K562 (cell line): ENCODE measurements around the gene RHEBL1. TPM values are rescaled to one million over a fixed set of nuclear protein-coding genes. Genes with fewer than 3 reads are reported as not detected.

Experiments used
- ARID1B ChIP-seq: fragments of 450-650 bp; IDR thresholded peaks from 2 replicates; pipeline ENCODE4 v1.6.1; 2016; ENCODE audit warnings: antibody characterized with exemption, mild to moderate bottlenecking, inconsistent platforms
- ASH1L ChIP-seq: fragments of 450-650 bp; IDR thresholded peaks from 2 replicates; pipeline ENCODE4 v1.6.1; 2018; ENCODE audit warnings: borderline replicate concordance, mild to moderate bottlenecking, low read depth; ENCODE audit not compliant: partially characterized antibody
- BDP1 ChIP-seq: IDR thresholded peaks from 3 replicates; pipeline ENCODE4 v1.6.1; 2011; ENCODE audit not compliant: insufficient read length, insufficient read depth
- BRD4 ChIP-seq: fragments of 200-600 bp; sonication (generic); IDR thresholded peaks from 2 replicates; pipeline ENCODE4 v1.6.1; 2017; ENCODE audit warnings: inconsistent platforms
- CBX8 ChIP-seq: fragments of 200-600 bp; sonication (generic); IDR thresholded peaks from 2 replicates; pipeline ENCODE4 v1.6.1; 2012; ENCODE audit warnings: borderline replicate concordance, mixed run types, low read depth, mild to moderate bottlenecking, moderate library complexity, mixed read lengths, low read length, control low read depth, inconsistent platforms; ENCODE audit not compliant: poor library complexity, severe bottlenecking; ENCODE audit errors: extremely low read depth
- CTCF ChIP-seq, 3 experiments: IDR thresholded peaks in 2 of 3; conservative IDR thresholded peaks in 1 of 3; 2 replicates each; pipeline ENCODE4 v1.5.1; 2011 to 2012; ENCODE audit warnings: low read length in 3 of 3, mild to moderate bottlenecking in 3 of 3, control low read depth in 2 of 3, improper control_type of control experiment in 1 of 3, inconsistent platforms in 1 of 3, low read depth in 1 of 3, mixed read lengths in 1 of 3, moderate library complexity in 1 of 3; ENCODE audit not compliant: insufficient read depth in 2 of 3
- EP400 ChIP-seq: fragments of 450-650 bp; IDR thresholded peaks from 2 replicates; pipeline ENCODE4 v1.6.1; 2017; ENCODE audit warnings: antibody characterized with exemption, mild to moderate bottlenecking, moderate library complexity
- ETS2 ChIP-seq: IDR thresholded peaks from 2 replicates; pipeline ENCODE4 v1.6.1; 2016; ENCODE audit warnings: borderline replicate concordance, missing genetic modification characterization, mild to moderate bottlenecking, moderate library complexity, missing compliant biosample characterization; ENCODE audit not compliant: poor library complexity, severe bottlenecking
- HDAC2 ChIP-seq: fragments of 450-650 bp; IDR thresholded peaks from 2 replicates; pipeline ENCODE4 v1.6.1; 2016; ENCODE audit warnings: mild to moderate bottlenecking
- HDGF ChIP-seq: fragments of 450-650 bp; IDR thresholded peaks from 2 replicates; pipeline ENCODE4 v1.6.1; 2016
- JUND ChIP-seq, 2 experiments: IDR thresholded peaks; 2 replicates in 1 of 2; 3 replicates in 1 of 2; pipeline ENCODE4 v1.6.1; 2011; ENCODE audit warnings: borderline replicate concordance in 2 of 2, low read depth in 2 of 2, low read length in 2 of 2, improper control_type of control experiment in 1 of 2, missing biosample characterization in 1 of 2, missing genetic modification characterization in 1 of 2, missing genetic modification reagents in 1 of 2
- NR1H2 ChIP-seq: sonication (generic); formaldehyde crosslinking; IDR thresholded peaks from 2 replicates; pipeline ENCODE4 v1.4.0; 2020; ENCODE audit warnings: mild to moderate bottlenecking, missing genetic modification reagents
- POLR2B ChIP-seq: fragments of 450-650 bp; IDR thresholded peaks from 2 replicates; pipeline ENCODE4 v1.6.1; 2018; ENCODE audit warnings: low read depth; ENCODE audit not compliant: partially characterized antibody
- RAD21 ChIP-seq, 2 experiments: fragments of 250-450 bp in 1 of 2; fragments of 450-650 bp in 1 of 2; sonication (Bioruptor Pico) in 1 of 2; formaldehyde crosslinking in 1 of 2; IDR thresholded peaks in 1 of 2; conservative IDR thresholded peaks in 1 of 2; 2 replicates each; pipeline versions ENCODE4 v1.4.0 to v1.8.0; 2020 to 2022; ENCODE audit warnings: mild to moderate bottlenecking in 2 of 2, moderate library complexity in 1 of 2
- SMARCE1 ChIP-seq: fragments of 450-650 bp; IDR thresholded peaks from 2 replicates; pipeline ENCODE4 v1.7.1; 2016; ENCODE audit warnings: mild to moderate bottlenecking
- XRCC3 ChIP-seq: fragments of 450-650 bp; IDR thresholded peaks from 2 replicates; pipeline ENCODE4 v1.6.1; 2017; ENCODE audit warnings: mild to moderate bottlenecking, moderate library complexity
- polyA plus RNA-seq, 8 experiments: library from polyadenylated mRNA; depleted of rRNA in 4 of 8; stranded (reverse) in 5 of 8; unstranded in 3 of 8; fragments of >200 nt; fragmentation: Nextera tagmentation in 2 of 8; fragmentation: Illumina TruSeq in 1 of 8; extraction: Ambion mirVana in 2 of 8; extraction: Trizol in 1 of 8; gene quantifications; 2 replicates each; pipeline versions ENCODE4 v1.2.1 to v1.2.3, GENCODE V29; 2011 to 2014; ENCODE audit warnings: inconsistent platforms in 1 of 8, missing spikeins in 1 of 8
- total RNA-seq, 7 experiments: library from RNA; depleted of rRNA in 6 of 7; stranded (reverse); fragments of >200 nt in 6 of 7; fragmentation: Illumina TruSeq in 2 of 7; extraction: Trizol in 2 of 7; gene quantifications; 2 replicates each; pipeline versions ENCODE4 v1.2.1 to v1.2.3, GENCODE V29; 2011 to 2021; ENCODE audit warnings: low replicate concordance in 1 of 7
- TF ChIP-seq, protein P1 (sequence below): fragments of 450-650 bp; formaldehyde crosslinking; IDR thresholded peaks from 2 replicates; pipeline ENCODE4 v1.4.0; 2020; ENCODE audit warnings: mild to moderate bottlenecking, moderate library complexity
- TF ChIP-seq, protein P2 (sequence below): fragments of 450-650 bp; IDR thresholded peaks from 2 replicates; pipeline ENCODE4 v1.6.1; 2016; ENCODE audit warnings: antibody characterized with exemption

The RHEBL1 gene
- total and polyA plus RNA-seq, 9 of the 15 experiments (the other 6 are each of a cell fraction or from before 2014, with no cell fraction given) = 4.3 to 36.1 (median 8.2) TPM

DNA sequence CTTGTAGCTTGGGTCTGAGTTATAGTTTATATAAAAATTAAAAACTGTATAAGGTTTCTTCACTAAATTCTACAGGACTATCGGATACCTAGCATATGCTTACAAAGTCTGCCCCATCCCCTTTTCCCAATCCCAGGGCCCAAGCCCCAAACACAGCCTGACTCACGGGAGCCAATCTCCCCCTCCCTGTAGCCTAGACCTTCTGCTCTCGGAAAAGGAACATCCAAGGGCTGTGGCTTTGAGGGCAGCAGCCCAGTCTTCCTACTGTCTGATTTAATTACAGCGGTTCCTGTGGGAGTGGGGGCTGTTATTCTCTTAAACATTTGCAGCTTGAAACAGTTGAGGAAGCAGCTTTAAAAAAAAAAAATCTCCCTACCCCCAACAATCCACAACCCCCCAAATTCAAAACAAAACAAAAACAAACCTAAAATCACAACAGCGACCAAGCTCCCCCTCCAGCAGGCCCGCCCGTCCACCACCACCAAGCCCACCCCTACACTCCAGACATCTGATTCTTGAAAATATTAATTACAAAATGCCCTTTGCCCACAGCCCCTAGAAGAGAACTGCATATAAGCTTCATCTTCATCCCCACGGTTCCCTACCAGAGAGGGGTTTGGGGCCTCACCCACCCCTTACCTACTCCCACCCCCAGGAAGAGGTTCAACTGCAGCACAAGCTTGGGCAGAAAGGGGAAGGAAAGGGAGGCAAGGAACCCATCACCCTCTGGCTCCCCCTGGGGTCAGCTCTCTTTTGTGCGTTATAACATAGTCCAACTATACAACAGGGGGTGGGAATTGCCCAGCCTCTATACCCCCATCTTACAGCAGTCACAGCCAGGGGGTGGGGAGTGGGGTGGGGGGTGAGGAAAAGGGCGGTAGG is 50.1 kb downstream of the RHEBL1 start (continued):
- TF ChIP-seq ASH1L = no peak
- TF ChIP-seq, protein P1, sequence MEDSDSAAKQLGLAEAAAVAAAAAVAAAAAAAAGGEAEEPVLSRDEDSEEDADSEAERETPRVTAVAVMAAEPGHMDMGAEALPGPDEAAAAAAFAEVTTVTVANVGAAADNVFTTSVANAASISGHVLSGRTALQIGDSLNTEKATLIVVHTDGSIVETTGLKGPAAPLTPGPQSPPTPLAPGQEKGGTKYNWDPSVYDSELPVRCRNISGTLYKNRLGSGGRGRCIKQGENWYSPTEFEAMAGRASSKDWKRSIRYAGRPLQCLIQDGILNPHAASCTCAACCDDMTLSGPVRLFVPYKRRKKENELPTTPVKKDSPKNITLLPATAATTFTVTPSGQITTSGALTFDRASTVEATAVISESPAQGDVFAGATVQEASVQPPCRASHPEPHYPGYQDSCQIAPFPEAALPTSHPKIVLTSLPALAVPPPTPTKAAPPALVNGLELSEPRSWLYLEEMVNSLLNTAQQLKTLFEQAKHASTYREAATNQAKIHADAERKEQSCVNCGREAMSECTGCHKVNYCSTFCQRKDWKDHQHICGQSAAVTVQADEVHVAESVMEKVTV (CRISPR knock-in tag) = no peak
- no peak for TF ChIP-seq BRD4
- peak; percentile 59 for TF ChIP-seq POLR2B
- TF ChIP-seq ETS2 (tag) = no peak
- TF ChIP-seq JUND (IDR thresholded peaks at IDR 0.05; ENCODE audit: borderline replicate concordance, low read depth, low read length) = 0 out of 2 replicates have a peak, but pooled peaks have one; percentile 38
- no peak for TF ChIP-seq JUND (tag; IDR thresholded peaks at IDR 0.05; ENCODE audit: borderline replicate concordance, low read depth, low read length)
- TF ChIP-seq CBX8 = no peak
- 0 out of 2 replicates have a peak, but pooled peaks have one; percentile 15 for TF ChIP-seq ARID1B
- TF ChIP-seq SMARCE1 = peak; percentile 55; the same call in 1 of the 2 replicates
- TF ChIP-seq BDP1 = no peak
- TF ChIP-seq HDGF = peak; percentile 68; the same call in 1 of the 2 replicates
- no peak for TF ChIP-seq NR1H2 (CRISPR knock-in tag)
- TF ChIP-seq RAD21 (CRISPR knock-in tag; conservative IDR thresholded peaks at IDR 0.05 in 1 of 2, IDR thresholded peaks at IDR 0.05 in 1 of 2) = peak in 1 of 2 experiments; percentile 31; a peak in 2 of 4 replicates
- TF ChIP-seq, protein P2, sequence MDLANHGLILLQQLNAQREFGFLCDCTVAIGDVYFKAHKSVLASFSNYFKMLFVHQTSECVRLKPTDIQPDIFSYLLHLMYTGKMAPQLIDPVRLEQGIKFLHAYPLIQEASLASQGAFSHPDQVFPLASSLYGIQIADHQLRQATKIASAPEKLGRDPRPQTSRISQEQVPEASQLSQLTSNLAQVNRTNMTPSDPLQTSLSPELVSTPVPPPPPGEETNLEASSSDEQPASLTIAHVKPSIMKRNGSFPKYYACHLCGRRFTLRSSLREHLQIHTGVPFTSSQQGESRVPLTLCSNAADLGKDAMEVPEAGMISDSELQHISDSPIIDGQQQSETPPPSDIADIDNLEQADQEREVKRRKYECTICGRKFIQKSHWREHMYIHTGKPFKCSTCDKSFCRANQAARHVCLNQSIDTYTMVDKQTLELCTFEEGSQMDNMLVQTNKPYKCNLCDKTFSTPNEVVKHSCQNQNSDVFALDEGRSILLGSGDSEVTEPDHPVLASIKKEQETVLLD = 0 out of 2 replicates have a peak, but pooled peaks have one; percentile 22
- TF ChIP-seq XRCC3 = no peak
- TF ChIP-seq HDAC2 = peak; percentile 36; the same call in 1 of the 2 replicates
- no peak for TF ChIP-seq EP400
- TF ChIP-seq CTCF (IDR thresholded peaks at IDR 0.05 in 2 of 3, conservative IDR thresholded peaks at IDR 0.05 in 1 of 3; ENCODE audit: insufficient read depth in 2 of 3, low read depth in 1 of 3, low read length in 3 of 3) = peak; percentile 51 to 76 (median 72)
